CD4-positive, alpha-beta T cell treated with Interleukin-6 at 100 ng/mL for 8 hours (primary cell): ENCODE data around the gene SLC6A11.

ENCODE experiments used
- DNase-seq: peaks from one replicate; pipeline ENCODE4 v3.0.0-alpha.2; 2020; ENCODE audit warnings: mixed read lengths, low spot score

The SLC6A11 gene

GRCh38 chr3:10816019-10816862 lies at the start of gene SLC6A11:
TSS of gene SLC6A11 (plus strand) at chr3:10816228. CDS start at chr3:10816266, 38 bp downstream.
- no peak for DNase-seq

DNA sequence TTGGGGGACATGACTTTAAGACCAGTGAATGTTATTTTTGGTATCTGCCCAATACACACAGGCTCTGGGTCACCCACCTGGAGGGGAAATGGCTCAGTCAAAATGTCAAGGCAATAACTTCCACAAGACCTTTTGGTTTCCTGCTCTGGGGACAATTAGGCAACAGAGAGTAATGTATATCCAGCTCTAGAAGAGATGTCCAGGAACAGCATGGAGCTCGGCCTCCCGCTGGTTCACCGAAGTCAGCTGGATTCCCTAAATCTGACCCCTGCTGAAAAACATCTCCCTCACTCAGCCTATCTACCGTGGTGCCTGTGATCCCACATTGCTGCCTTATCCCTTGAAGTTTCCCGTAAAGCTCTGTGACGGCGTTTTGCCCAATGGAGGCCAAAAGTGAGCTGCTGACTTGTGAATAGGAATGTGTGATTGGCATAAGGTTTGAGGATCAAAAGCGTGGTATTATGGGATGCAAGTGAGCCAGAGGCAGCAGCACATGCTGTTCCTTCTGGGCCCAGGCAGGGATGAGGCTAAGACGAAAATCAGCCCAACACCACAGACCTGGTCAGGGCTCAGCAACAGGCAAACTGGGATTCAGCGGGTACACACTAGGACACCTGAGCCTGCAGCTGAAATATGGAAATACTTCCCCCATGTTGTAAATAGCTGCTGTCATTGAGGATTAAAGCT lies 47.2 kb upstream of the SLC6A11 start:
- DNase-seq: no peak

GRCh38 chr3:10770547-10770946 lies 45.5 kb upstream of the SLC6A11 start:
- no peak for DNase-seq

GRCh38 chr3:10770981-10771380 lies 45.0 kb upstream of the SLC6A11 start:
- no peak for DNase-seq

DNA sequence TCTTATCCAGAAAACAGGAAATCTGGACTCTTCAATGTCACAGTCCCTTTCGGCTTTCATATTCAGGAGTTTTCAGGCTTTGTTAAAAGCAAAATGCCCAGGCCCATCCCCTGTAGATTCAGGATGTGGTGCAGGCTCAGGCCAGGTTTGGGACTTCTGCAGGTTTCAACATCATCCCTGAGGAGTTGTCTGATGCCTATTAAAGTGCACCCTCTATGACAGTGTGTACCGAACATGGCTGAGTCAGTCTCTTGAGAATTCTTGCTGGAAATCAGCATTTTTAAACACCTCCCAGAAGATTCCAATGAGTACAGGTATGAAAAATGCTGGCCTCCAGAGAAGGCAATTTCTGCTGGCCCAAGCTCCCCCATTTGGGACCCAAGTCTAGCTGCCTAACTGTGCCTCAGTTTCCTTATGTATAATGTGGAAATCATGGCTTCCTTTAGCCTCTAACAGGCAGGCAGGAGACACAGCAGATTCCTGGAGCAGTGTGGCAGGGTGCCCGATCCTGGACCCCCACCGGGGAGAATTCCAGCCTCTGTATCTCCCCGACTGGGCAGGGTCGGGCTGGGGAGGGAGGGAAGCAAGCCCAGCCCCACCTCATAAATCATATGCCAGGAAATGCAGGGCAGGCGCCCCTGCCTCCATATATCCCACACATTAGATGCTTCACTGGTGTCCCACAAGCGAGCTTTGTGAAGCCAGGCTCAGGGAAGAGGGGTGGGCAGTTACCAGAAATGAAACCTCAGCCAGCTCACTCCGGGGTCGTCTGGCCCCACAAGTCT lies 44.4 kb upstream of the SLC6A11 start:
- DNase-seq: no peak

DNA sequence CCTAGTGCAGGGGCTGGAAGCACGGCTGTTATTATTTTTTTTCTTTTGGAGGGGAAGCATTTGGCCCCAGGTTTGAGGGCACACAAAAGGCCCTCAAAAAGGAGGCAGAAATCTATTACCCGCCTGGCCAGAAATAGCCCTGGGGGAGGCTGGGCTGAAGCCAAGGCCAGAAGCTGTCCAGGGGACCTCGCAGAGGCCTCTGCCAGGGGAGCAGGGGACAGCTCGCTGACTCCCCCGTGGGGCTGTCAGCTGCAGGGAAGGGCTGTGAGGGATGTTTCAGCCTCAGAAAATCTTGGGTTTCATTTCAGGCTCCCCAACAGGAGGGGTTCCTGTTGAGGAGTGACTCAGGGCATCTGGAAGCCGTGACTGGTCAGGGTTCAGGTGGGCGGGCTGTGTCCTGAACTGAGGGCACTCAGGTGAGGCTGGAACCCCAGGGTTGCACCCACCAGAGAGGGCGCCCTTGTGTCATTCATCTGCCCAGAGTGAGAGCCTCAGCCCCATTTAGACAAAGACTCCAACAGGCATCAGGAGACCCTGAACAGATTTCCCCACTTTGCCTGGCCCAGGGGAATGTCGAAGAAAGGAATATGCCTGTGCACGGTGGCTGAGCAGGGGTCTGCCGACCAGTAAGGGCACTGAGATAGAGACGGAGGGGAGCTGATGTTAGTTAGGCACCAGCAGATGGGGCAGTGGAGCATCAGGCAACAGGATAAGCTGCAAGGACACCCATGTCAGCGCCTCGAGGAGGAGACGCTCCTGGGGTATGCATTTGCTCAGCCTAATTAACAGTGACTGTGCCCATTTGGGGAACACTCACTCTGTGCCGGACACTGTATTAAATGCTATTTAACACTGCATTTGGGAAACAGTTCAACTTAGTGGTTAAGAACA lies 43.5 kb upstream of the SLC6A11 start:
- DNase-seq: no peak

DNA sequence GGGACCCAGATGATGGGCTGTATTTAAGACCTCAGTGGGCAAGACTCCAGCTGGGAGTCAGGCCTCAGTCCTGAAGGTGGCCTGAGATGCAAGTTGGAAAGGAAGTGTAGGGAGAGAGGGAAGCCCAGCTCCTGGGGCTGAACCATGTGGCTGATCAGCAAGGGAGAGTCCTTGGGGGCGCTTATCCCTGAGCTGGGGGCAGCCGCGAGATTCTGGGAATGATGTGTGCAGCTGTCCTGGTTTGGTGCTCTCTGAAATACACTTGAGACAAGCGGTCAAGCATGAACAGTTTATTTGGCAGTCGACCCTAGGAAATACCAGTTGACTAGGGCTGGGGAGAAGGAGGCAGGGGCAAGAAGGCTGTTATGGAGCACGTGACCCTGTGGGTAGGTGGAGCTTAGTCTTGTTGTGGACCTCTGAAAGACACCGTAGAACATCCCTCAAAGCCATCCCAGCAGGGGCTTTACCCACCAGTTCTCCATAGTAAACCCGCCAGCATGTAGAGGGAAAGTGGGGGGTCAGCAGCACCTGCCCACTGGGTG lies 41.8 kb upstream of the SLC6A11 start:
- DNase-seq: no peak

DNA sequence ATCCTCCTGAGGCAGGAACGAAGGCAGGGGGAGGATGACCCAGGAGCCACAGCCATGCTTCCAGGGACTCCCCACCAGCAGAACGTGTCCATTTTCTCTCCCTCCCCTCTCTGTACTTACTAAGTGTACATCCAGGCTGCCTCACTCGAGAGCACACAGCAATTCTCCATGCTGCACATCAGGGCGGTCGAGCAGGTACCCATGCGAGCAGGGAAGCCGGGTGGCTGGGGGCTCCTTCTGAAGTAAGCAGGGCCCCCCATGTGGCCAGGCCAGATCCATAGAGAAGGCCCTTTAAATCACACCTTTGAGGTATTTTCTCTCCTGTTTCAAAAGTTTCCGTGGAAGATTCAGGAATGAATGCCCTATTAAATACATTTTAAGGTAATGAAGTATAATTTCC lies 41.2 kb upstream of the SLC6A11 start:
- DNase-seq: no peak

DNA sequence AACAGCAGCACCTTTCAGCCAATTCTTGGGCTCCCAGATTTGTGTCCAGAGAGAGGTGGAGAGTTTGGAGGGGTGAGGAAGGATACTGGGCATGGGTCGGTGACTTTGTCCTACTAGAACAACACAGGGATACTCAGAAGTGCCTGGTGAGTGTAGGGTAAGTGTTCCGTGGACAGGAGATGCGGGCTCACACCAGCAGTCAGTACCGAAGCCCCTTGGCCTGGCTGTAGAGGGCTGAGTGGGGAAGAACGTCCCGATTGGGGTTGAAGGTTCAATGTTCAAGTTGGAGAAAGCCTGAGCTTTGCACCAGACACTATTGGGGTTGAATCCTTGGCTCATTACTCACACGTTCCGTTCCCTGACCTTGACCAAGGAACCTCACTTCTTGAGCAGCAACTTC lies 40.8 kb upstream of the SLC6A11 start:
- DNase-seq: no peak

- DNase-seq: no peak
These were observed 40.2 kb upstream of the SLC6A11 start for GRCh38 chr3:10775828-10776227.

GRCh38 chr3:10777627-10778026 lies 38.4 kb upstream of the SLC6A11 start:
- DNase-seq: no peak

GRCh38 chr3:10778492-10779292 lies 37.3 kb upstream of the SLC6A11 start:
- DNase-seq: no peak

DNA sequence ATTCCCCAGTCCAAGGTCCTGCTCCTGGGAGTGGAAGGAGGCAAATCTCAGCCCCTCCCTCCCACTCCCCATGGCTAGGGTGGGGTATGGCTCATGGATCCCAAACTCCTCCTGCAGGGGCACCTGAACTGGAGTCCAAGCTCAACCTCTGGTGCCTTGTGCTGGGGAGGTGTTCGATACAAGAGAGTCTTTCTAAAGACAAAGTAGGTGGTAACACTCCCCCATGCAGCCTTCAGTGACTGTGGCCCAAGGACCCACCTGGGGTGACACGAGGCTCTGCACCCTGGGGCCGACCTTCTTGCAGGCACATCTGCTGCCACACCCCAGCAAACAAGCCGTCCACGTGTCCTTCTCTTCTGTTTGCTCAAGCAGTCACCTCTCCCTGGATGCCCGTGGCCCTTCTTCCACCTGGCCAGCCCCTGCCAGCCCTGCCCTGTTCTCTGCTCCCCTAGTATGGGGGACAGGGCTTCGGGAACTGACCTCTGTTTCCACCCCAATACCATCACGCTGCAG lies 36.7 kb upstream of the SLC6A11 start:
- no peak for DNase-seq

DNA sequence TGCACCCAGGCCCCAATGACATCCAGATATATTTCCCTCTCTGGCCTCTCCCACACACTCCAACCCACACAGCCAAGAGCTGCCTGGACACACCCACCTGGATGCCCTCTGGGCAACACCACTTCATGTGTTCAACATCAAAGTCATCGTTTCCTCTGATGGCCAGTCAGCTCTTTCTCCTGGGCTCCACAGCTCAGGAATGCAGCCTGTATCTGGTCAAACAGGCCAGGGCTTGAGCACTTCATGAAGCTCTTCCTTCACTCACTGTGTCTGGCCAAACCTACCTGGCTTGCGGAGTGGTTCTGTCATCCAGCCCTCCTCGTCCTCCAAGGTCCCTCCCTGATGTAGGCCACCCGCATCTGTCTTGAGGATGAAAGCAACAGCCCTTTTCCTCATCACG lies 35.8 kb upstream of the SLC6A11 start:
- DNase-seq: no peak

DNA sequence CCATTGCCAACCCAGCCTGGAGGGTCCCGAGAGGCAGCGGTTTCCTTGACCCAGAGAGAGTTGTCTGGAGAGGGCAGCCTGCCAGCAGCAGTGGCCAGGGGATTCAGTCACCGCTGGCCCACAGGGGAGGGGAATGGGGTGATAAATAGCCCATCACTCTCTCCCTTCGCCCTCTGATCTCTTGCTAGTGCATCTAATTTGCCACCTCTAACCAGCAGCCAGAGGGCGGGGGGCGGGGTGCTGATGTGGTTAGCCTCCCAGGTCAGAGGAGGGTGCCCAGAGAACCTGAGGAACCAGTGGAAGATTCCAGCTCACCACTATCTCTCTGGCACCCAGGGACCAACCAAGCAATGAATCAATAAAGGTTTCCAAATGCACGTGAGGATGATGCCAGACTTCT lies 35.1 kb upstream of the SLC6A11 start:
- no peak for DNase-seq

- DNase-seq: no peak
These were observed 34.0 kb upstream of the SLC6A11 start for GRCh38 chr3:10781981-10782380.

- peak; percentile 26 for DNase-seq
These were observed 32.4 kb upstream of the SLC6A11 start for GRCh38 chr3:10783360-10784351.

DNA sequence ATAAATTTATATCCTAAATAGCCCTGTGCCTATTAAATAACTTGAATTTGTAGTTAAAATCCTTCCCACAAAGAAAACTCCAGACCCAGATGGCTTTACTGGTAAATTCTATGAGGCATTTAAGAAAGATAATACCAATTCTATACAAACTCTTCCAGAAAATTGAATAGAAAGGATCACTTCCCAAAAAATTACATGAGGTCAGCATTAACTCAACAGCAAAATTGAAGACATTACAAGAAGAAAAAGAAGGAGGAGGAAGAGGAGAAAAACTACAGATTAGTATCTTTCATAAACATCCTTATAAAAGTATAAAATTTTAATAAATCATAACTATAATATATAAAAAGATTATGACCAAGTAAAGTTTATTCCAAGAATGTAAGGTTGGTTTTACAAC lies 29.4 kb upstream of the SLC6A11 start:
- no peak for DNase-seq

GRCh38 chr3:10788451-10788850 lies 27.6 kb upstream of the SLC6A11 start:
- no peak for DNase-seq
